Renal cortex interstitium (tissue), 11 donors: Measurements from ENCODE around the gene NLRC5. TPM values are rescaled to one million over a fixed set of nuclear protein-coding genes. Genes with fewer than 3 reads are reported as not detected.

Source experiments
- DNase-seq, 11 donors: peaks; one replicate each; pipeline ENCODE4 v3.0.0-alpha.2; 2013; ENCODE audit warnings: low read depth in 9 of 11, low spot score in 4 of 11; ENCODE audit errors: extremely low read depth in 1 of 11
- polyA plus RNA-seq, 3 donors: library from polyadenylated mRNA; unstranded; fragments of 120-200 nt; gene quantifications; one replicate each; pipeline ENCODE4 v1.2.1, GENCODE V29; 2013; ENCODE audit not compliant: insufficient read length in 3 of 3

Gene NLRC5
- polyA plus RNA-seq, 3 donors: 2.3 to 4.2 (median 2.6) TPM

GRCh38 chr16:57032346-57032745 is 43.0 kb downstream of the NLRC5 start:
- no peak for DNase-seq

GRCh38 chr16:57032931-57033330 is 43.6 kb downstream of the NLRC5 start:
- DNase-seq: no peak

- DNase-seq: no peak
Observed at GRCh38 chr16:57036315-57036714, 47.0 kb downstream of the NLRC5 start.

- no peak for DNase-seq
Observed at GRCh38 chr16:57036945-57037344, 47.6 kb downstream of the NLRC5 start.

GRCh38 chr16:57038166-57038565 is 48.8 kb downstream of the NLRC5 start:
- no peak for DNase-seq

GRCh38 chr16:57039148-57039812 is 49.9 kb downstream of the NLRC5 start:
- no peak for DNase-seq

GRCh38 chr16:57041182-57042156 is 52.1 kb downstream of the NLRC5 start:
- no peak for DNase-seq

GRCh38 chr16:57042157-57043111 is 53.1 kb downstream of the NLRC5 start:
- DNase-seq: no peak

- DNase-seq: no peak
Observed at GRCh38 chr16:57043248-57043647, 53.9 kb downstream of the NLRC5 start.

- no peak for DNase-seq
Observed at GRCh38 chr16:57044931-57045693, 55.8 kb downstream of the NLRC5 start.

GRCh38 chr16:57045694-57046381 is 56.5 kb downstream of the NLRC5 start:
- DNase-seq: peak; percentile 29 to 74 (median 64)

GRCh38 chr16:57048095-57048494 is 58.7 kb downstream of the NLRC5 start:
- DNase-seq: no peak

- DNase-seq: no peak
Observed at GRCh38 chr16:57049678-57050077, 60.3 kb downstream of the NLRC5 start.

GRCh38 chr16:57051696-57052228 is 62.4 kb downstream of the NLRC5 start:
- DNase-seq: no peak

- no peak for DNase-seq
Observed at GRCh38 chr16:57053206-57053605, 63.8 kb downstream of the NLRC5 start.

- no peak for DNase-seq
Observed at GRCh38 chr16:57054338-57054737, 65.0 kb downstream of the NLRC5 start.

- no peak for DNase-seq
Observed at GRCh38 chr16:57054771-57055170, 65.4 kb downstream of the NLRC5 start.

- no peak for DNase-seq
Observed at GRCh38 chr16:57055671-57056070, 66.3 kb downstream of the NLRC5 start.
